ENCODE results near the gene OSBPL5. TPM values are rescaled to one million over a fixed set of nuclear protein-coding genes. Genes with fewer than 3 reads are reported as not detected.

OSBPL5 gene
- total RNA-seq, 4 donors from 2014 or later: 14.1 to 67.6 (median 31.8) TPM

GRCh38 chr11:3106736-3107524 lies 58.2 kb downstream of the OSBPL5 start:
- ATAC-seq (ENCODE audit: low FRiP score) (no peak), DNase-seq (ENCODE audit: low spot score) (peak; percentile 19)
- TF ChIP-seq CTCF (IDR thresholded peaks at IDR 0.05): no peak

GRCh38 chr11:3105791-3106735 lies 59.0 kb downstream of the OSBPL5 start:
- ATAC-seq (ENCODE audit: low FRiP score): no peak
- no peak for TF ChIP-seq CTCF (IDR thresholded peaks at IDR 0.05)
- DNase-seq (ENCODE audit: low spot score): peak; percentile 4

- DNase-seq (ENCODE audit: low spot score) (peak; percentile 18), ATAC-seq (ENCODE audit: low FRiP score) (no peak)
- TF ChIP-seq CTCF (IDR thresholded peaks at IDR 0.05): no peak
Measured at GRCh38 chr11:3104961-3105790, 59.9 kb downstream of the OSBPL5 start.

GRCh38 chr11:3104051-3104714 lies 60.9 kb downstream of the OSBPL5 start:
- ATAC-seq (ENCODE audit: low FRiP score) (no peak), DNase-seq (ENCODE audit: low spot score) (peak; percentile 20)
- TF ChIP-seq CTCF (IDR thresholded peaks at IDR 0.05): no peak

- no peak for TF ChIP-seq CTCF (IDR thresholded peaks at IDR 0.05)
- ATAC-seq (ENCODE audit: low FRiP score): no peak
- DNase-seq (ENCODE audit: low spot score): no peak
Measured at GRCh38 chr11:3103076-3103475, 62.0 kb downstream of the OSBPL5 start.

GRCh38 chr11:3102641-3102921 lies 62.5 kb downstream of the OSBPL5 start:
- no peak for ATAC-seq (ENCODE audit: low FRiP score)

More at GRCh38 chr11:3102641-3102921, 62.5 kb downstream of the OSBPL5 start:
- no peak for DNase-seq (ENCODE audit: low spot score)
- no peak for TF ChIP-seq CTCF (IDR thresholded peaks at IDR 0.05)

Measured in omental fat pad (tissue), 4 donors.